Nephron progenitor cell (in vitro differentiated cells): Measurements from ENCODE around the gene HDAC4.

ENCODE experiments used
- DNase-seq: peaks from one replicate; pipeline ENCODE4 v3.0.0; 2021
- H3K27ac Mint-ChIP-seq: 2 replicates; pipeline ENCODE4 v1.8.0; 2021; ENCODE audit warnings: mild to moderate bottlenecking, moderate library complexity, mixed read lengths
- H3K27me3 Mint-ChIP-seq: 2 replicates; pipeline ENCODE4 v1.8.0; 2021; ENCODE audit warnings: mild to moderate bottlenecking, low read depth, mixed read lengths; ENCODE audit not compliant: poor library complexity
- H3K36me3 Mint-ChIP-seq: 2 replicates; pipeline ENCODE4 v1.8.0; 2021; ENCODE audit warnings: low read depth, mixed read lengths
- H3K4me1 Mint-ChIP-seq: 2 replicates; pipeline ENCODE4 v1.8.0; 2021; ENCODE audit warnings: mixed read lengths
- H3K4me3 Mint-ChIP-seq: 2 replicates; pipeline ENCODE4 v1.8.0; 2021; ENCODE audit warnings: mild to moderate bottlenecking, moderate library complexity, mixed read lengths
- H3K9me3 Mint-ChIP-seq: 2 replicates; pipeline ENCODE4 v1.8.0; 2021; ENCODE audit warnings: mild to moderate bottlenecking, moderate library complexity, mixed read lengths
- CTCF ChIP-seq: fragments of 200-600 bp; sonication (generic); IDR thresholded peaks from 2 replicates; pipeline ENCODE4 v1.5.0; 2021; ENCODE audit warnings: antibody characterized with exemption

Gene HDAC4

GRCh38 chr2:239393941-239394340 lies 6.9 kb downstream of the HDAC4 start:
- Mint-ChIP-seq H3K4me3 (peak overlapping the region; percentile 7), H3K9me3 (no peaks in the 10 kb centered on the region), H3K36me3 (peaks cover 14% of the 10 kb centered on the region), H3K27me3 (peaks cover 2% of the 10 kb centered on the region), H3K27ac (peak overlapping the region; percentile 68), H3K4me1 (peaks cover 69% of the 10 kb centered on the region)
- TF ChIP-seq CTCF: no peak
- DNase-seq: no peak

- peaks cover 65% of the 10 kb centered on the region for H3K4me1 Mint-ChIP-seq
These were observed 7.4 kb downstream of the HDAC4 start for GRCh38 chr2:239393388-239393940.

GRCh38 chr2:239392688-239393387 lies 8.0 kb downstream of the HDAC4 start:
- Mint-ChIP-seq H3K4me3 (no peak overlapping the region), H3K27me3 (peaks cover 2% of the 10 kb centered on the region), H3K36me3 (peaks cover 14% of the 10 kb centered on the region), H3K9me3 (no peaks in the 10 kb centered on the region), H3K27ac (no peak overlapping the region), H3K4me1 (peaks cover 58% of the 10 kb centered on the region)
- TF ChIP-seq CTCF: no peak
- no peak for DNase-seq

More at GRCh38 chr2:239393388-239393940, 7.4 kb downstream of the HDAC4 start:
- no peaks in the 10 kb centered on the region for H3K9me3 Mint-ChIP-seq
- H3K27ac Mint-ChIP-seq: no peak overlapping the region
- TF ChIP-seq CTCF: no peak
- peaks cover 2% of the 10 kb centered on the region for H3K27me3 Mint-ChIP-seq
- H3K36me3 Mint-ChIP-seq: peaks cover 14% of the 10 kb centered on the region
- no peak for DNase-seq
- H3K4me3 Mint-ChIP-seq: no peak overlapping the region

GRCh38 chr2:239392072-239392357 lies 8.8 kb downstream of the HDAC4 start:
- H3K4me1 Mint-ChIP-seq: peaks cover 50% of the 10 kb centered on the region

GRCh38 chr2:239391286-239392071 lies 9.3 kb downstream of the HDAC4 start:
- Mint-ChIP-seq H3K9me3 (no peaks in the 10 kb centered on the region), H3K27ac (peak overlapping the region; percentile 86), H3K27me3 (peaks cover 2% of the 10 kb centered on the region), H3K36me3 (peaks cover 21% of the 10 kb centered on the region), H3K4me1 (peaks cover 45% of the 10 kb centered on the region), H3K4me3 (no peak overlapping the region)
- DNase-seq: no peak
- no peak for TF ChIP-seq CTCF

More at GRCh38 chr2:239392072-239392357, 8.8 kb downstream of the HDAC4 start:
- no peak for TF ChIP-seq CTCF
- Mint-ChIP-seq H3K36me3 (peaks cover 15% of the 10 kb centered on the region), H3K27ac (no peak overlapping the region), H3K4me3 (no peak overlapping the region), H3K9me3 (no peaks in the 10 kb centered on the region), H3K27me3 (peaks cover 2% of the 10 kb centered on the region)
- DNase-seq: no peak
